H1 (cell line): ENCODE measurements around the gene SCN2B. TPM values are rescaled to one million over a fixed set of nuclear protein-coding genes. Genes with fewer than 3 reads are reported as not detected.

Experiments used
- CTCF ChIA-PET: fragments of 300-600 bp; sonication (Branson Sonifier 250); formaldehyde crosslinking; loops from one replicate; lab custom pipeline; 2021; ENCODE audit not compliant: partially characterized antibody; lab: Charles Lee
- POLR2A ChIA-PET: fragments of 300-600 bp; sonication (Branson Sonifier 250); formaldehyde crosslinking; loops from one replicate; lab custom pipeline; 2021; ENCODE audit warnings: inconsistent platforms; ENCODE audit not compliant: partially characterized antibody; lab: Charles Lee
- DNase-seq, 2 experiments: peaks; one replicate each; pipeline versions ENCODE4 v3.0.0 to v3.0.0-alpha.2; 2010 to 2022; ENCODE audit warnings: low spot score in 2 of 2, low read depth in 1 of 2, mixed read lengths in 1 of 2
- FAIRE-seq: peaks from 2 replicates; lab custom pipeline; 2011; peaks lifted over from hg19 to GRCh38; lab: Jason Lieb, UNC
- H2AFZ ChIP-seq: 2 replicates; pipeline ENCODE4 v1.8.1; 2012; ENCODE audit warnings: low read length, inconsistent platforms
- H2AK5ac ChIP-seq: 2 replicates; pipeline ENCODE4 v1.6.1; 2013; ENCODE audit warnings: low read depth, low read length
- H2BK120ac ChIP-seq: replicated peaks from 2 replicates; pipeline ENCODE3; 2013; ENCODE audit warnings: low read depth, low read length, inconsistent platforms
- H2BK12ac ChIP-seq: 2 replicates; pipeline ENCODE4 v1.6.1; 2013; ENCODE audit warnings: low read depth, low read length
- H2BK15ac ChIP-seq: 2 replicates; pipeline ENCODE4 v1.6.1; 2013; ENCODE audit warnings: low read length
- H2BK20ac ChIP-seq: 2 replicates; pipeline ENCODE4 v1.6.1; 2013; ENCODE audit warnings: low read length
- H2BK5ac ChIP-seq: 2 replicates; pipeline ENCODE4 v1.6.1; 2013; ENCODE audit warnings: low read depth, low read length
- H3K14ac ChIP-seq: 2 replicates; pipeline ENCODE4 v1.6.1; 2013; ENCODE audit warnings: inconsistent platforms; ENCODE audit not compliant: insufficient read length
- H3K18ac ChIP-seq: 2 replicates; pipeline ENCODE4 v1.6.1; 2013; ENCODE audit warnings: low read length; ENCODE audit errors: extremely low read depth
- H3K23ac ChIP-seq: 2 replicates; pipeline ENCODE4 v1.6.1; 2013; ENCODE audit warnings: inconsistent platforms; ENCODE audit not compliant: insufficient read length
- H3K23me2 ChIP-seq: 2 replicates; pipeline ENCODE4 v1.6.1; 2013; ENCODE audit warnings: low read depth, low read length
- H3K27ac ChIP-seq: 2 replicates; pipeline ENCODE4 v1.6.1; 2011; ENCODE audit warnings: low read depth, low read length, inconsistent platforms
- H3K27me3 ChIP-seq, 4 experiments: replicated peaks in 1 of 4; 1 replicate in 1 of 4; 2 replicates in 3 of 4; pipeline versions ENCODE4 v1.6.1 to v1.8.1; 2011 to 2013; ENCODE audit warnings: low read length in 3 of 4, mild to moderate bottlenecking in 3 of 4, inconsistent platforms in 2 of 4, mixed read lengths in 2 of 4, moderate library complexity in 1 of 4; ENCODE audit not compliant: control insufficient read depth in 3 of 4, insufficient read depth in 3 of 4; ENCODE audit errors: extremely low read depth in 1 of 4
- H3K36me3 ChIP-seq, 4 experiments: 2 replicates each; pipeline versions ENCODE4 v1.6.1 to v1.8.1; 2011 to 2013; ENCODE audit warnings: mild to moderate bottlenecking in 4 of 4, low read length in 3 of 4, moderate library complexity in 2 of 4, control low read depth in 1 of 4, inconsistent platforms in 1 of 4; ENCODE audit not compliant: insufficient read depth in 4 of 4, control insufficient read depth in 2 of 4
- H3K4ac ChIP-seq: replicated peaks from 2 replicates; pipeline ENCODE3; 2013; ENCODE audit warnings: low read length, low read depth, mixed read lengths, inconsistent platforms; ENCODE audit not compliant: insufficient read length
- H3K4me1 ChIP-seq, 4 experiments: replicated peaks in 1 of 4; 1 replicate in 1 of 4; 2 replicates in 3 of 4; pipeline versions ENCODE4 v1.6.1 to v1.8.1; 2011 to 2013; ENCODE audit warnings: low read length in 3 of 4, inconsistent platforms in 2 of 4, mixed read lengths in 1 of 4; ENCODE audit not compliant: insufficient read depth in 4 of 4, control insufficient read depth in 3 of 4
- H3K4me2 ChIP-seq, 2 experiments: 2 replicates each; pipeline versions ENCODE4 v1.6.1 to v1.8.1; 2011 to 2013; ENCODE audit warnings: low read depth in 2 of 2, low read length in 2 of 2, control low read depth in 1 of 2, inconsistent platforms in 1 of 2, mild to moderate bottlenecking in 1 of 2; ENCODE audit not compliant: insufficient read depth in 1 of 2
- H3K4me3 ChIP-seq, 4 experiments: fragments of 200-600, 300-600 bp in 1 of 4; sonication (generic), shearing (Covaris generic), sonication (Bioruptor Twin) in 1 of 4; 2 replicates each; pipeline versions ENCODE4 v1.5.1 to v1.8.1; 2011 to 2016; ENCODE audit warnings: low read length in 4 of 4, low read depth in 3 of 4, control low read depth in 2 of 4, inconsistent platforms in 2 of 4, mild to moderate bottlenecking in 2 of 4, mixed read lengths in 1 of 4, moderate library complexity in 1 of 4; ENCODE audit not compliant: insufficient read depth in 2 of 4; ENCODE audit errors: extremely low read depth in 1 of 4
- H3K56ac ChIP-seq: replicated peaks from 2 replicates; pipeline ENCODE3; 2013; ENCODE audit warnings: low read depth, mild to moderate bottlenecking, mixed read lengths, low read length, inconsistent platforms; ENCODE audit not compliant: insufficient read length
- H3K79me1 ChIP-seq: 2 replicates; pipeline ENCODE4 v1.6.1; 2013; ENCODE audit warnings: low read depth, low read length, control low read depth
- H3K79me2 ChIP-seq, 2 experiments: 2 replicates each; pipeline versions ENCODE4 v1.6.1 to v1.8.1; 2012 to 2013; ENCODE audit warnings: low read length in 2 of 2, mild to moderate bottlenecking in 2 of 2, inconsistent platforms in 1 of 2; ENCODE audit not compliant: insufficient read depth in 2 of 2, control insufficient read depth in 1 of 2
- H3K9ac ChIP-seq, 4 experiments: replicated peaks in 1 of 4; 1 replicate in 1 of 4; 2 replicates in 3 of 4; pipeline versions ENCODE4 v1.6.1 to v1.8.1; 2011 to 2013; ENCODE audit warnings: low read depth in 3 of 4, low read length in 3 of 4, control low read depth in 2 of 4, mild to moderate bottlenecking in 2 of 4, moderate library complexity in 2 of 4, inconsistent platforms in 1 of 4; ENCODE audit errors: extremely low read depth in 1 of 4
- H3K9me3 ChIP-seq, 2 experiments: 2 replicates each; pipeline versions ENCODE4 v1.6.1 to v1.8.1; 2012 to 2013; ENCODE audit warnings: mild to moderate bottlenecking in 2 of 2, moderate library complexity in 2 of 2, control low read depth in 1 of 2, inconsistent platforms in 1 of 2, low read depth in 1 of 2, low read length in 1 of 2, mixed read lengths in 1 of 2; ENCODE audit not compliant: insufficient read depth in 2 of 2
- H4K20me1 ChIP-seq, 2 experiments: replicated peaks in 1 of 2; 2 replicates each; pipeline versions ENCODE3 to v1.8.1; 2011 to 2013; ENCODE audit warnings: inconsistent platforms in 2 of 2, low read length in 2 of 2, mild to moderate bottlenecking in 1 of 2; ENCODE audit not compliant: insufficient read depth in 2 of 2, control insufficient read depth in 1 of 2
- H4K5ac ChIP-seq: 2 replicates; pipeline ENCODE4 v1.6.1; 2013; ENCODE audit warnings: low read length, low read depth, mixed read lengths, inconsistent platforms; ENCODE audit not compliant: insufficient read length
- H4K8ac ChIP-seq: 2 replicates; pipeline ENCODE4 v1.8.0; 2013; ENCODE audit warnings: mild to moderate bottlenecking, moderate library complexity, low read length, inconsistent platforms; ENCODE audit not compliant: insufficient read depth; ENCODE audit errors: extremely low read depth
- H4K91ac ChIP-seq: replicated peaks from 2 replicates; pipeline ENCODE3; 2013; ENCODE audit warnings: low read length, mixed read lengths, inconsistent platforms; ENCODE audit not compliant: insufficient read length
- ASH2L ChIP-seq: fragments of 200-600, 300-600 bp; sonication (generic); IDR thresholded peaks from one replicate; pipeline ENCODE4 v1.7.1; 2017; ENCODE audit warnings: low read length
- CHD2 ChIP-seq: IDR thresholded peaks from 2 replicates; pipeline ENCODE4 v1.6.1; 2012; ENCODE audit warnings: low read length, improper control_type of control experiment
- E2F6 ChIP-seq: IDR thresholded peaks from 2 replicates; pipeline ENCODE4 v1.6.1; 2012; ENCODE audit warnings: inconsistent platforms
- GTF2F1 ChIP-seq: IDR thresholded peaks from 2 replicates; pipeline ENCODE4 v1.6.1; 2012; ENCODE audit warnings: low read depth, low read length, improper control_type of control experiment, borderline replicate concordance
- HDAC2 ChIP-seq, 2 experiments: fragments of 300-600 bp in 1 of 2; sonication (generic) in 1 of 2; IDR thresholded peaks; 2 replicates each; pipeline ENCODE4 v1.6.1; 2011 to 2012; ENCODE audit warnings: low read depth in 2 of 2, low read length in 2 of 2, mild to moderate bottlenecking in 2 of 2, moderate library complexity in 2 of 2, borderline replicate concordance in 1 of 2, inconsistent platforms in 1 of 2
- HDAC6 ChIP-seq: IDR thresholded peaks from one replicate; pipeline ENCODE4 v1.7.1; 2012; ENCODE audit warnings: low read depth, mild to moderate bottlenecking, inconsistent platforms, low read length, moderate library complexity
- PHF8 ChIP-seq: fragments of 200-600 bp; sonication (generic); conservative IDR thresholded peaks from 2 replicates; pipeline ENCODE4 v1.7.1; 2012; ENCODE audit warnings: low read depth, mild to moderate bottlenecking, inconsistent platforms, low read length, moderate library complexity
- POLR2AphosphoS5 ChIP-seq: IDR thresholded peaks from 2 replicates; pipeline ENCODE4 v1.6.1; 2011; ENCODE audit warnings: low read depth, low read length
- SP2 ChIP-seq: IDR thresholded peaks from 2 replicates; pipeline ENCODE4 v1.6.1; 2012; ENCODE audit warnings: mild to moderate bottlenecking, low read length, inconsistent platforms
- WGBS, 2 experiments: shearing (Covaris generic) in 1 of 2; methylation state at CpG; one replicate each; pipeline versions ENCODE4 v1.1.6 to v1.1.7; 2013 to 2015; ENCODE audit warnings: low lambda C conversion rate in 2 of 2, mixed read lengths in 2 of 2, inconsistent platforms in 1 of 2, low coverage in 1 of 2, missing lambda C conversion rate in 1 of 2; ENCODE audit not compliant: insufficient replicate concordance in 2 of 2, insufficient coverage in 1 of 2, insufficient read length in 1 of 2; ENCODE audit errors: extremely low coverage in 1 of 2, missing lambda C conversion rate in 1 of 2; 5-methylcytosine and 5-hydroxymethylcytosine counted together
- polyA plus RNA-seq, 7 experiments: library from polyadenylated mRNA; depleted of rRNA in 3 of 7; stranded (reverse) in 5 of 7; unstranded in 2 of 7; fragments of >200 nt in 5 of 7; fragments of 200-250 nt in 2 of 7; gene quantifications; 1 replicate in 5 of 7; 2 replicates in 1 of 7; 4 replicates in 1 of 7; pipeline versions ENCODE4 v1.2.1 to v1.2.3, GENCODE V29; 2011 to 2013; ENCODE audit warnings: missing spikeins in 2 of 7, mixed read lengths in 2 of 7
- total RNA-seq: library from RNA; stranded (reverse); fragmentation: NEBNext Ultra II Directional; extraction: Animal tissue kit (Norgen Biotek cat#: 25700); gene quantifications from 2 replicates; pipeline ENCODE4 v1.2.1, GENCODE V29; 2021

Gene SCN2B
- total and polyA plus RNA-seq, 2 of the 8 experiments (the other 6 are each of a cell fraction or from before 2014, with no cell fraction given), result 0.14 to 0.24 TPM

GRCh38 chr11:118186346-118187107 lies 10.1 kb upstream of the SCN2B start:
- no peak overlapping the region for H2AK5ac ChIP-seq
- no peak overlapping the region for H3K4ac ChIP-seq
- no peak overlapping the region for H4K91ac ChIP-seq
- no peaks in the 10 kb centered on the region for H3K79me1 ChIP-seq
- no peaks in the 10 kb centered on the region for H4K20me1 ChIP-seq
- no peak overlapping the region for H3K56ac ChIP-seq
- no peak overlapping the region for H3K4me2 ChIP-seq
- H2BK5ac ChIP-seq, result no peak overlapping the region
- H4K8ac ChIP-seq, result no peak overlapping the region
- 0 out of 2 replicates have a peak, but pooled peaks cover 1% of the 10 kb centered on the region for H3K23me2 ChIP-seq
- no peak overlapping the region for H4K5ac ChIP-seq
- ChIA-PET CTCF (interaction anchor here (0.6 to 2.4 kb wide), 3 partner anchors 15 to 104 kb away, joined by 3 to 11 read pairs (median 3); no protein-coding TSS in a partner anchor), POLR2A (no interaction called here)
- 84% methylated on average over 6 of the region's 6 CpGs; no CpG with 5 or more reads in 1 of the 2 experiments for WGBS, 2 experiments
- DNase-seq (no peak), FAIRE-seq (no peak)
- no peak overlapping the region for H3K18ac ChIP-seq
- TF ChIP-seq GTF2F1, result no peak
- no peak for TF ChIP-seq ASH2L
- no peak for TF ChIP-seq SP2
- no peak for TF ChIP-seq HDAC2 (IDR thresholded peaks at IDR 0.05; ENCODE audit: borderline replicate concordance in 1 of 2, low read depth in 2 of 2, low read length in 2 of 2)
- TF ChIP-seq CHD2, result no peak
- TF ChIP-seq E2F6, result no peak
- no peak for TF ChIP-seq HDAC6
- TF ChIP-seq POLR2AphosphoS5, result no peak
- no peak for TF ChIP-seq PHF8
- no peak overlapping the region for H3K9ac ChIP-seq
- H2BK12ac ChIP-seq, result no peak overlapping the region
- H3K4me1 ChIP-seq, result no peaks in the 10 kb centered on the region; a peak in 1 of 7 replicates
- H2BK120ac ChIP-seq, result no peak overlapping the region
- no peaks in the 10 kb centered on the region for H3K9me3 ChIP-seq
- no peaks in the 10 kb centered on the region for H3K27me3 ChIP-seq
- H3K14ac ChIP-seq, result no peak overlapping the region
- no peak overlapping the region for H3K23ac ChIP-seq
- no peak overlapping the region for H2AFZ ChIP-seq
- no peak overlapping the region for H3K27ac ChIP-seq
- H2BK15ac ChIP-seq, result no peak overlapping the region
- no peak overlapping the region for H2BK20ac ChIP-seq
- no peak overlapping the region for H3K4me3 ChIP-seq
- no peaks in the 10 kb centered on the region for H3K79me2 ChIP-seq
- H3K36me3 ChIP-seq, result no peaks in the 10 kb centered on the region
